C4-2B (cell line): ENCODE data around the gene PKDCC.

Experiments used
- H3K27ac ChIP-seq: fragments of 450-650 bp; 2 replicates; pipeline ENCODE4 v1.5.1; 2017
- ZFX ChIP-seq: fragments of 450-650 bp; IDR thresholded peaks from 2 replicates; pipeline ENCODE4 v1.6.1; 2017
- TF ChIP-seq, protein P1 (sequence below): fragments of 450-650 bp; conservative IDR thresholded peaks from 2 replicates; pipeline ENCODE4 v1.5.1; 2017; ENCODE audit warnings: mild to moderate bottlenecking

PKDCC gene

GRCh38 chr2:42096869-42097591 is 49.2 kb downstream of the PKDCC start:
- H3K27ac ChIP-seq: no peak overlapping the region
- TF ChIP-seq, protein P1, sequence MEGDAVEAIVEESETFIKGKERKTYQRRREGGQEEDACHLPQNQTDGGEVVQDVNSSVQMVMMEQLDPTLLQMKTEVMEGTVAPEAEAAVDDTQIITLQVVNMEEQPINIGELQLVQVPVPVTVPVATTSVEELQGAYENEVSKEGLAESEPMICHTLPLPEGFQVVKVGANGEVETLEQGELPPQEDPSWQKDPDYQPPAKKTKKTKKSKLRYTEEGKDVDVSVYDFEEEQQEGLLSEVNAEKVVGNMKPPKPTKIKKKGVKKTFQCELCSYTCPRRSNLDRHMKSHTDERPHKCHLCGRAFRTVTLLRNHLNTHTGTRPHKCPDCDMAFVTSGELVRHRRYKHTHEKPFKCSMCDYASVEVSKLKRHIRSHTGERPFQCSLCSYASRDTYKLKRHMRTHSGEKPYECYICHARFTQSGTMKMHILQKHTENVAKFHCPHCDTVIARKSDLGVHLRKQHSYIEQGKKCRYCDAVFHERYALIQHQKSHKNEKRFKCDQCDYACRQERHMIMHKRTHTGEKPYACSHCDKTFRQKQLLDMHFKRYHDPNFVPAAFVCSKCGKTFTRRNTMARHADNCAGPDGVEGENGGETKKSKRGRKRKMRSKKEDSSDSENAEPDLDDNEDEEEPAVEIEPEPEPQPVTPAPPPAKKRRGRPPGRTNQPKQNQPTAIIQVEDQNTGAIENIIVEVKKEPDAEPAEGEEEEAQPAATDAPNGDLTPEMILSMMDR: no peak
- no peak for TF ChIP-seq ZFX

- H3K27ac ChIP-seq: no peak overlapping the region
- TF ChIP-seq, protein P1: no peak
- no peak for TF ChIP-seq ZFX
Observed at GRCh38 chr2:42098571-42099437, 51.0 kb downstream of the PKDCC start.

- no peak overlapping the region for H3K27ac ChIP-seq
- TF ChIP-seq ZFX: no peak
- TF ChIP-seq, protein P1: no peak
Observed at GRCh38 chr2:42099438-42100173, 51.8 kb downstream of the PKDCC start.

DNA sequence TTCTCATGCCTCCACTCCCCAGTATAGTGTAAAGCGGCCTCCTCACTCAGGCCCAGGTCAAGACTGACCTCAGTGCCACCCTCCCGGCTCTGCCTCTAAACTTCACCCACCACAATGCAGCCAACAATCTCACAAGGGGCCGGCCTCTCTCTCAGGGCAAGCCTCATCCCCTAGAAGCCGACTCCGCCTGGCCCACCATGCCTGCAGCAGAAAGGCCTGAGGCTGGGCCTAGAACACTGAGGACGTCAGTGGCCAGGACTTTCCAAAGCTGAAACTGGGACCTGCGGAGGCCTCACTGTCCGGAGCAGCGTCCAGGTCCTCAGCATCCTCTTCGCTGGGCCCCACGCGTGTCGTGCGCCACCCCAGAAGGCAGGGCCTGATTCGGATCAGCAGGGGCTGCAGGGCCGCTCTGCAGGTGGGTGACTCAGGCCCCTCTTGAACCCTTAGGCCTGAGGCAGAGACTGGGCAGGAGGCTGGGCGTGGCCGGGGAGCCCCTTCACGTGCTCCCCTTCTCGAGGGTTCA is 52.9 kb downstream of the PKDCC start:
- H3K27ac ChIP-seq: no peak overlapping the region
- no peak for TF ChIP-seq ZFX
- TF ChIP-seq, protein P1: no peak

DNA sequence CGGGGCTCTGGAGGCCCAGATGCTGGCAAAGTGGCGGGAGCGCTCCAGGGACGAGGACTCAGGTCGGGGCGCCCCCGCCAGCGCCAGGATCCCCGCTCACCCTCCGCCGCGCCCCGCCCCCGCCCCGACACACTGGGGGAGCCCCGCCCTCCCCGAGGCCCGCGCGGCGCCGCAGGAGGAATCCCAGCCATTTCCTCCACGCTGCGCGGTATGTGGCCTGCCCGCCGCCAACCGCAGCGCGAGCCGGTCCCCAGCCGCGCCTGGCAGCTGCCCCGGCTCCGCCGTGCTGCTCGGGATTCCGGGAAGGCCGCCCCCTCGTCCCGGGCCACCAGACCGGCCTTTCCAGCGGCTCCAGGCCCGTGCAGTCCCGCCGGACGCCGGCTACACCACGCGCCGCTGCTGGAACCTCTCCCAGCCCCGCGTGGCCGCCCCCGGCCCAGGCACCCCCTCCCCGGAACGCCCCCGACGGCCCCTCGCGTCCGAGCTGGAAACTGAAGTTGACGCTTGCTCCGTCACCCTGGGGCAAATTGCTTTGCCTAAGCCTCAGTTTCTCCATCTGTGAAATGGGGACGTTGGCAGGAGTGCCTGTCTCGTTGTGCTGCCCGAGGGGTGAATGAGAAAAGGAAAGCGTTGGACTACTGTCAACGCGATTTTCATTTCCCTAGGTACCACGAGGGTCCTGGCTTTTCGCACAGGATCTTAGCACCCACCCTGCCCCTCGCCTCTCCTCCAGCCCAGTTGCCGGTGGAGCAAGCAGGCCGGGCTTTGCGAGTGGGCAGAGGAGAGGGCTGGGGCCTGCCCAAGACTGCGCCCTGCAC is 53.6 kb downstream of the PKDCC start:
- H3K27ac ChIP-seq: no peak overlapping the region
- TF ChIP-seq, protein P1: no peak
- TF ChIP-seq ZFX: no peak

- no peak for TF ChIP-seq ZFX
- TF ChIP-seq, protein P1: no peak
- H3K27ac ChIP-seq: no peak overlapping the region
Observed at GRCh38 chr2:42102024-42102590, 54.3 kb downstream of the PKDCC start.
